ENCODE data around the gene KCNG3. TPM values are rescaled to one million over a fixed set of nuclear protein-coding genes. Genes with fewer than 3 reads are reported as not detected.

Gene KCNG3
- total RNA-seq, 1 experiment from 2014 or later: 1.5 TPM

GRCh38 chr2:42458396-42458795 is 35.4 kb downstream of the KCNG3 start:
- Histone ChIP-seq H3K27me3 (ENCODE audit: insufficient read depth, low read length) (no peaks in the 10 kb centered on the region), H3K9me3 (ENCODE audit: control insufficient read depth in 1 of 2, insufficient read depth in 1 of 2, low read depth in 1 of 2, low read length in 2 of 2) (no peaks in the 10 kb centered on the region), H3K9me2 (ENCODE audit: insufficient read depth) (peaks cover 3% of the 10 kb centered on the region; the same call in 1 of the 2 replicates), H2AFZ (ENCODE audit: low read depth, low read length, poor library complexity, severe bottlenecking) (no peak overlapping the region), H3K4me3 (replicated peaks in 1 of 2; ENCODE audit: low read depth in 1 of 2, low read length in 2 of 2) (no peak overlapping the region), H3K27ac (ENCODE audit: low read depth, low read length) (no peak overlapping the region), H3K79me2 (ENCODE audit: insufficient read depth, low read length) (no peaks in the 10 kb centered on the region), H3K4me2 (ENCODE audit: low read length) (no peak overlapping the region), H3K36me3 (ENCODE audit: control insufficient read depth in 1 of 2, insufficient read depth in 2 of 2, low read length in 2 of 2) (no peaks in the 10 kb centered on the region), H3K9ac (ENCODE audit: low read length) (no peak overlapping the region), H4K20me1 (ENCODE audit: insufficient read depth) (no peaks in the 10 kb centered on the region), H3K4me1 (ENCODE audit: control insufficient read depth in 1 of 2, insufficient read depth in 2 of 2, low read length in 2 of 2) (0 out of 4 replicates have a peak, but pooled peaks cover 0 to 4% of the 10 kb centered on the region in 2 experiments)
- BruUV-seq (replicated peaks): no TSS peak
- ChIA-PET CTCF (no interaction called here), POLR2A (no interaction called here), RAD21 (ENCODE audit: low non-redundant PET in 1 of 2, low total read pairs in 2 of 2, uncharacterized antibody in 2 of 2, unreplicated experiment in 2 of 2) (no interaction called here)
- TF ChIP-seq YY1 (IDR thresholded peaks at IDR 0.05; ENCODE audit: extremely low read depth, insufficient replicate concordance, low read depth, low read length): no peak
- TF ChIP-seq TCF7L2 (IDR thresholded peaks at IDR 0.05; ENCODE audit: borderline replicate concordance, extremely low read depth, insufficient read depth, insufficient read length): no peak
- TF ChIP-seq ZFX (IDR thresholded peaks at IDR 0.05): no peak
- ATAC-seq (no peak), DNase-seq (ENCODE audit: low read depth, low spot score) (no peak)
- intact Hi-C loops (cut with micrococcal nuclease): no loop called here

DNA sequence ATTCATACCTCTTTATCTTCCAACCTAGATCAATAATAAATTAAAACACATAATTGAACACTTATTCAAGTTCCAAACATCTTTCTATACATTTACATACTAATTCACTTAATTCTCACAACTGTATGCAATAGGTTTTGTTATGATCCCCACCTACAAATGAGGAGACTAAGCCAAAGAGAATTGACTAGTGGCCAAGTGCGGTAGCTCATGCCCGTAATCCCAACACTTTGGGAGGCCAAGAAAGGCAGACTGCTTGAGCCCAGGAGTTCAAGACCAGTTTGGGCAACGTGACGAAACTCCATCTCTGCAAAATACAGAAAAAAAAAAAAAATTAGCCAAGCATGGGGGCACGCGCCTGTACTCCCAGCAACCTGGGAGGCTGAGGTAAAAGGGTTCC is 36.8 kb downstream of the KCNG3 start:
- Histone ChIP-seq H3K9me2 (ENCODE audit: insufficient read depth) (peaks cover 3% of the 10 kb centered on the region; the same call in 1 of the 2 replicates), H3K27me3 (ENCODE audit: insufficient read depth, low read length) (no peaks in the 10 kb centered on the region), H3K79me2 (ENCODE audit: insufficient read depth, low read length) (no peaks in the 10 kb centered on the region), H3K9ac (ENCODE audit: low read length) (no peak overlapping the region), H4K20me1 (ENCODE audit: insufficient read depth) (no peaks in the 10 kb centered on the region), H3K9me3 (ENCODE audit: control insufficient read depth in 1 of 2, insufficient read depth in 1 of 2, low read depth in 1 of 2, low read length in 2 of 2) (no peaks in the 10 kb centered on the region), H3K4me2 (ENCODE audit: low read length) (no peak overlapping the region), H3K4me1 (ENCODE audit: control insufficient read depth in 1 of 2, insufficient read depth in 2 of 2, low read length in 2 of 2) (0 out of 4 replicates have a peak, but pooled peaks cover 0 to 4% of the 10 kb centered on the region in 2 experiments), H2AFZ (ENCODE audit: low read depth, low read length, poor library complexity, severe bottlenecking) (no peak overlapping the region), H3K4me3 (replicated peaks in 1 of 2; ENCODE audit: low read depth in 1 of 2, low read length in 2 of 2) (no peak overlapping the region), H3K36me3 (ENCODE audit: control insufficient read depth in 1 of 2, insufficient read depth in 2 of 2, low read length in 2 of 2) (no peaks in the 10 kb centered on the region), H3K27ac (ENCODE audit: low read depth, low read length) (no peak overlapping the region)
- POLR2A ChIA-PET: no interaction called here
- RAD21 ChIA-PET (ENCODE audit: low non-redundant PET in 1 of 2, low total read pairs in 2 of 2, uncharacterized antibody in 2 of 2, unreplicated experiment in 2 of 2): interaction anchor here in 1 of 2 experiments (0.6 kb wide), 1 partner anchor 772 kb away, joined by 3 read pairs; no protein-coding TSS in a partner anchor
- no peak for TF ChIP-seq RAD21 (IDR thresholded peaks at IDR 0.05; ENCODE audit: low read depth)
- no peak for TF ChIP-seq ZNF274 (IDR thresholded peaks at IDR 0.05; ENCODE audit: low read depth, low read length)
- TF ChIP-seq CTCF (IDR thresholded peaks at IDR 0.05 in 2 of 3, conservative IDR thresholded peaks at IDR 0.05 in 1 of 3; ENCODE audit: borderline replicate concordance in 1 of 3, insufficient read depth in 1 of 3, low read depth in 2 of 3, low read length in 2 of 3): peak in 2 of 3 experiments; percentile 45 to 52; a peak in 4 of 6 replicates
- no peak for TF ChIP-seq JUND (IDR thresholded peaks at IDR 0.05)
- no TSS peak for BruUV-seq (replicated peaks)
- CTCF ChIA-PET: no interaction called here
- peak; percentile 61; the same call in 1 of the 2 replicates for ATAC-seq
- intact Hi-C loops (cut with micrococcal nuclease): no loop called here
- DNase-seq (ENCODE audit: low read depth, low spot score): no peak

Data from HCT116 (cell line).